ENCODE data around the gene SH3D21.

DNA sequence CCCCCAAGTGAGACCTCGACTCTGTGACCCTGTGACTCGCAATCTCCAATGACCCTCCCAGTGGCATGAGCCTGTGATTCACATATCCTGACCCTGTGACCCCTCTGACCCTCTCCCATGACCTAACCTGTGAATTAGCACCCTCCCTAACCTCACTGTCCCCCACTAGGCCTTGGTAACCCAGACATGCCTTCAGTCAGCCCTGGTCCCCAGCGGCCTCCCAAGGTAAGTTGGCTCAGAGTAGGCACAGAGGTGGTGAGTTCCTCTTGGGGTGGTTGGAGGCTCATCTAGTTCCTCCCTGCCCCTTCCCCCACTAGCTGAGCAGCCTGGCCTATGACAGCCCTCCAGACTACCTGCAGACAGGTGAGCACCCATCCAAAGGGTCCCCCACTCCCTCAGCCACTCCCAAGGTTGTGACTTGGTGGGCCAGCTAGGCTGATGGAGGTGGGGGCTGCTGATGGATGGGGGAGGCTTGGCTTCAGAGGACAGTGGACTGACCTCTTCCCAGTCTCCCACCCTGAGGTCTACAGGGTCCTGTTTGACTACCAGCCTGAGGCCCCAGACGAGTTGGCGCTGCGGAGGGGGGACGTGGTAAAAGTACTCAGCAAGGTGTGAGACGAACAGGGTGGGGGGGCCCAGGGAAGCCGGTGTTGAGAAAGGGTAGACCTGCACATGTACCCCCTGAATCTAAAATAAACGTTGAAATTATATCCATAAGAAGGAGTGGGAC lies 1.6 kb downstream of the SH3D21 start:
- TF ChIP-seq, protein P1, sequence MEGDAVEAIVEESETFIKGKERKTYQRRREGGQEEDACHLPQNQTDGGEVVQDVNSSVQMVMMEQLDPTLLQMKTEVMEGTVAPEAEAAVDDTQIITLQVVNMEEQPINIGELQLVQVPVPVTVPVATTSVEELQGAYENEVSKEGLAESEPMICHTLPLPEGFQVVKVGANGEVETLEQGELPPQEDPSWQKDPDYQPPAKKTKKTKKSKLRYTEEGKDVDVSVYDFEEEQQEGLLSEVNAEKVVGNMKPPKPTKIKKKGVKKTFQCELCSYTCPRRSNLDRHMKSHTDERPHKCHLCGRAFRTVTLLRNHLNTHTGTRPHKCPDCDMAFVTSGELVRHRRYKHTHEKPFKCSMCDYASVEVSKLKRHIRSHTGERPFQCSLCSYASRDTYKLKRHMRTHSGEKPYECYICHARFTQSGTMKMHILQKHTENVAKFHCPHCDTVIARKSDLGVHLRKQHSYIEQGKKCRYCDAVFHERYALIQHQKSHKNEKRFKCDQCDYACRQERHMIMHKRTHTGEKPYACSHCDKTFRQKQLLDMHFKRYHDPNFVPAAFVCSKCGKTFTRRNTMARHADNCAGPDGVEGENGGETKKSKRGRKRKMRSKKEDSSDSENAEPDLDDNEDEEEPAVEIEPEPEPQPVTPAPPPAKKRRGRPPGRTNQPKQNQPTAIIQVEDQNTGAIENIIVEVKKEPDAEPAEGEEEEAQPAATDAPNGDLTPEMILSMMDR (IDR thresholded peaks at IDR 0.05; ENCODE audit: low read depth, low read length): no peak
- no peak for TF ChIP-seq POLR2A (IDR thresholded peaks at IDR 0.05; ENCODE audit: extremely low read depth, insufficient read length)
- no peak for TF ChIP-seq MAX (IDR thresholded peaks at IDR 0.05; ENCODE audit: low read depth, low read length)

All from NB4 (cell line).